Measurements from ENCODE around the gene GIMD1. TPM values are rescaled to one million over a fixed set of nuclear protein-coding genes. Genes with fewer than 3 reads are reported as not detected.

Gene GIMD1
- total and polyA plus RNA-seq, 2 experiments from 2014 or later, result not detected

GRCh38 chr4:106339431-106339830 is 29.1 kb downstream of the GIMD1 start:
- Histone ChIP-seq H3K36me3 (ENCODE audit: insufficient read depth) (peaks cover 15% of the 10 kb centered on the region), H2AFZ (no peak overlapping the region), H4K20me1 (replicated peaks; ENCODE audit: insufficient read depth) (0 out of 2 replicates have a peak, but pooled peaks cover under 1% of the 10 kb centered on the region), H3K27ac (ENCODE audit: low read depth) (no peak overlapping the region), H3K9me2 (ENCODE audit: insufficient read depth) (no peaks in the 10 kb centered on the region), H3F3A (replicated peaks; ENCODE audit: low read depth) (no peaks in the 10 kb centered on the region), H3K27me3 (ENCODE audit: insufficient read depth) (no peaks in the 10 kb centered on the region), H3K4me1 (ENCODE audit: insufficient read depth) (peaks cover 4% of the 10 kb centered on the region; the same call in 1 of the 2 replicates), H3K4me3 (no peak overlapping the region), H3K79me2 (replicated peaks; ENCODE audit: insufficient read depth) (peaks cover 29% of the 10 kb centered on the region), H3K4me2 (no peak overlapping the region)
- no peak for DNase-seq (ENCODE audit: low spot score)
- Mint-ChIP-seq H3K4me3 (no peak overlapping the region), H3K36me3 (ENCODE audit: low read depth) (peaks cover 46% of the 10 kb centered on the region), H3K9me3 (peaks cover 7% of the 10 kb centered on the region; the same call in 2 of the 3 replicates), H3K4me1 (peaks cover 5% of the 10 kb centered on the region; the same call in 2 of the 3 replicates), H3K27ac (no peak overlapping the region), H3K27me3 (ENCODE audit: insufficient read depth, low read depth, poor library complexity) (no peaks in the 10 kb centered on the region)
- ATAC-seq, result no peak
- TF ChIP-seq ETS1 (IDR thresholded peaks at IDR 0.05) (no peak), JUNB (IDR thresholded peaks at IDR 0.05; ENCODE audit: unreplicated experiment) (no peak), ZNF462 (CRISPR knock-in tag; IDR thresholded peaks at IDR 0.05) (no peak), STAT1 (IDR thresholded peaks at IDR 0.05; ENCODE audit: unreplicated experiment) (no peak), ZNF331 (CRISPR knock-in tag; IDR thresholded peaks at IDR 0.05; ENCODE audit: low read depth) (no peak), ZNF114 (CRISPR knock-in tag; IDR thresholded peaks at IDR 0.05) (no peak), EZH2phosphoT487 (IDR thresholded peaks at IDR 0.05; ENCODE audit: unreplicated experiment) (no peak), CREB1 (CRISPR knock-in tag; IDR thresholded peaks at IDR 0.05; ENCODE audit: low read depth) (no peak), EZH2 (IDR thresholded peaks at IDR 0.05; ENCODE audit: low read depth, unreplicated experiment) (no peak), NANOG (IDR thresholded peaks at IDR 0.05; ENCODE audit: borderline replicate concordance) (no peak), CTCF (conservative IDR thresholded peaks at IDR 0.05; ENCODE audit: low read depth in 2 of 2) (no peak), POLR2AphosphoS5 (IDR thresholded peaks at IDR 0.05; ENCODE audit: low read depth) (no peak)
- TF ChIP-seq, protein P1, sequence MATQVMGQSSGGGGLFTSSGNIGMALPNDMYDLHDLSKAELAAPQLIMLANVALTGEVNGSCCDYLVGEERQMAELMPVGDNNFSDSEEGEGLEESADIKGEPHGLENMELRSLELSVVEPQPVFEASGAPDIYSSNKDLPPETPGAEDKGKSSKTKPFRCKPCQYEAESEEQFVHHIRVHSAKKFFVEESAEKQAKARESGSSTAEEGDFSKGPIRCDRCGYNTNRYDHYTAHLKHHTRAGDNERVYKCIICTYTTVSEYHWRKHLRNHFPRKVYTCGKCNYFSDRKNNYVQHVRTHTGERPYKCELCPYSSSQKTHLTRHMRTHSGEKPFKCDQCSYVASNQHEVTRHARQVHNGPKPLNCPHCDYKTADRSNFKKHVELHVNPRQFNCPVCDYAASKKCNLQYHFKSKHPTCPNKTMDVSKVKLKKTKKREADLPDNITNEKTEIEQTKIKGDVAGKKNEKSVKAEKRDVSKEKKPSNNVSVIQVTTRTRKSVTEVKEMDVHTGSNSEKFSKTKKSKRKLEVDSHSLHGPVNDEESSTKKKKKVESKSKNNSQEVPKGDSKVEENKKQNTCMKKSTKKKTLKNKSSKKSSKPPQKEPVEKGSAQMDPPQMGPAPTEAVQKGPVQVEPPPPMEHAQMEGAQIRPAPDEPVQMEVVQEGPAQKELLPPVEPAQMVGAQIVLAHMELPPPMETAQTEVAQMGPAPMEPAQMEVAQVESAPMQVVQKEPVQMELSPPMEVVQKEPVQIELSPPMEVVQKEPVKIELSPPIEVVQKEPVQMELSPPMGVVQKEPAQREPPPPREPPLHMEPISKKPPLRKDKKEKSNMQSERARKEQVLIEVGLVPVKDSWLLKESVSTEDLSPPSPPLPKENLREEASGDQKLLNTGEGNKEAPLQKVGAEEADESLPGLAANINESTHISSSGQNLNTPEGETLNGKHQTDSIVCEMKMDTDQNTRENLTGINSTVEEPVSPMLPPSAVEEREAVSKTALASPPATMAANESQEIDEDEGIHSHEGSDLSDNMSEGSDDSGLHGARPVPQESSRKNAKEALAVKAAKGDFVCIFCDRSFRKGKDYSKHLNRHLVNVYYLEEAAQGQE (IDR thresholded peaks at IDR 0.05; ENCODE audit: unreplicated experiment), result no peak

Measured in GM23338 (cell line).